ENCODE results near the gene PRPF8. TPM values are rescaled to one million over a fixed set of nuclear protein-coding genes. Genes with fewer than 3 reads are reported as not detected.

Gene PRPF8
- total and polyA plus RNA-seq, 2 of the 8 experiments (the other 6 are each of a cell fraction or from before 2014, with no cell fraction given): 329 to 337 TPM

- Histone ChIP-seq H3K23ac (ENCODE audit: insufficient read length) (no peak overlapping the region), H4K8ac (ENCODE audit: extremely low read depth, insufficient read depth, low read length) (no peak overlapping the region), H3K36me3 (ENCODE audit: control insufficient read depth in 2 of 4, insufficient read depth in 4 of 4, low read length in 3 of 4) (no peaks in the 10 kb centered on the region), H2BK5ac (ENCODE audit: low read depth, low read length) (no peak overlapping the region), H4K20me1 (replicated peaks in 1 of 2; ENCODE audit: control insufficient read depth in 1 of 2, insufficient read depth in 2 of 2, low read length in 2 of 2) (no peaks in the 10 kb centered on the region), H3K4me3 (ENCODE audit: extremely low read depth in 1 of 4, insufficient read depth in 2 of 4, low read depth in 3 of 4, low read length in 4 of 4) (no peak overlapping the region), H3K23me2 (ENCODE audit: low read depth, low read length) (no peaks in the 10 kb centered on the region), H3K27ac (ENCODE audit: low read depth, low read length) (no peak overlapping the region), H3K4me1 (replicated peaks in 1 of 4; ENCODE audit: control insufficient read depth in 3 of 4, insufficient read depth in 4 of 4, low read length in 3 of 4) (no peaks in the 10 kb centered on the region), H3K9ac (replicated peaks in 1 of 4; ENCODE audit: extremely low read depth in 1 of 4, low read depth in 3 of 4, low read length in 3 of 4) (no peak overlapping the region), H3K56ac (replicated peaks; ENCODE audit: insufficient read length, low read depth, low read length) (no peak overlapping the region), H3K79me1 (ENCODE audit: low read depth, low read length) (no peaks in the 10 kb centered on the region), H3K9me3 (ENCODE audit: insufficient read depth in 2 of 2, low read depth in 1 of 2, low read length in 1 of 2) (peaks cover 0 to 12% of the 10 kb centered on the region in 2 experiments; a peak in 1 of 4 replicates), H4K91ac (replicated peaks; ENCODE audit: insufficient read length, low read length) (no peak overlapping the region), H2BK15ac (ENCODE audit: low read length) (no peak overlapping the region), H3K79me2 (ENCODE audit: control insufficient read depth in 1 of 2, insufficient read depth in 2 of 2, low read length in 2 of 2) (no peaks in the 10 kb centered on the region), H2BK120ac (replicated peaks; ENCODE audit: low read depth, low read length) (no peak overlapping the region), H2BK20ac (ENCODE audit: low read length) (no peak overlapping the region), H3K18ac (ENCODE audit: extremely low read depth, low read length) (no peak overlapping the region), H3K4ac (replicated peaks; ENCODE audit: insufficient read length, low read depth, low read length) (no peak overlapping the region), H3K14ac (ENCODE audit: insufficient read length) (no peak overlapping the region), H2AFZ (ENCODE audit: low read length) (no peak overlapping the region), H3K27me3 (replicated peaks in 1 of 4; ENCODE audit: control insufficient read depth in 3 of 4, extremely low read depth in 1 of 4, insufficient read depth in 3 of 4, low read length in 3 of 4) (no peaks in the 10 kb centered on the region), H4K5ac (ENCODE audit: insufficient read length, low read depth, low read length) (no peak overlapping the region), H3K4me2 (ENCODE audit: insufficient read depth in 1 of 2, low read depth in 2 of 2, low read length in 2 of 2) (no peak overlapping the region), H2BK12ac (ENCODE audit: low read depth, low read length) (no peak overlapping the region), H2AK5ac (ENCODE audit: low read depth, low read length) (no peak overlapping the region)
- ChIA-PET POLR2A (ENCODE audit: partially characterized antibody) (interaction anchor here (0.8 kb wide), 1 partner anchor 14 kb away, joined by 4 read pairs; no protein-coding TSS in a partner anchor), CTCF (ENCODE audit: partially characterized antibody) (interaction anchor here (0.9 to 1.2 kb wide), 2 partner anchors 93 to 158 kb away, joined by 3 read pairs; no protein-coding TSS in a partner anchor)
- WGBS, 2 experiments (ENCODE audit: extremely low coverage in 1 of 2, insufficient coverage in 1 of 2, insufficient read length in 1 of 2, insufficient replicate concordance in 2 of 2, low coverage in 1 of 2, low lambda C conversion rate in 2 of 2, missing lambda C conversion rate in 1 of 2): 83% methylated on average over 2 of the region's 8 CpGs; no CpG with 5 or more reads in 1 of the 2 experiments
- FAIRE-seq (no peak), DNase-seq (ENCODE audit: low read depth in 1 of 2, low spot score in 2 of 2) (no peak)
- TF ChIP-seq KDM4A (IDR thresholded peaks at IDR 0.05; ENCODE audit: low read depth, low read length, severe bottlenecking) (no peak), EZH2 (IDR thresholded peaks at IDR 0.05; ENCODE audit: low read depth, low read length, severe bottlenecking) (no peak)
These were observed 6.0 kb upstream of the PRPF8 start for GRCh38 chr17:1690544-1691221.
